ENCODE measurements around the gene DCPS. TPM values are rescaled to one million over a fixed set of nuclear protein-coding genes. Genes with fewer than 3 reads are reported as not detected.

Gene DCPS
- total RNA-seq, 1 donor from 2014 or later: 7.2 TPM

DNA sequence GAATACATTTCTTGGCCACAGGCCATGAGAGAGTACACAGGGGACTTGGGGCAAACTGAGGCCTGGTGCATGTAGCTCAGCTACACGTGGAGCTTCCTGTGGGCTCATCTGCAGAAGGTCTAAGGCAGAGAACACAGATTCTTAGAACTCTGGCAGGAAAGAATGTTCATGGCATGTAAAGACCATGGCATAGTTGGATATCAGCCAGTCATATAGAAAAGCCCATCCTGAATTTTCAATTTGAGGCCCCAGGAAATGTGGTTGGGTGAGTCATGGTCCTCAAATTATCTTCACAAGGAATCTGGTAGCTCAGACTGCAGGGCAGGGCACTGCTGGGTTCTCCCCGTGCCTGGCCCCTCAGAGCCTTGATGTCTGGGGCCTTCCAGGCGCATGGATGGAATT is 37.9 kb downstream of the DCPS start:
- TF ChIP-seq, protein P1, sequence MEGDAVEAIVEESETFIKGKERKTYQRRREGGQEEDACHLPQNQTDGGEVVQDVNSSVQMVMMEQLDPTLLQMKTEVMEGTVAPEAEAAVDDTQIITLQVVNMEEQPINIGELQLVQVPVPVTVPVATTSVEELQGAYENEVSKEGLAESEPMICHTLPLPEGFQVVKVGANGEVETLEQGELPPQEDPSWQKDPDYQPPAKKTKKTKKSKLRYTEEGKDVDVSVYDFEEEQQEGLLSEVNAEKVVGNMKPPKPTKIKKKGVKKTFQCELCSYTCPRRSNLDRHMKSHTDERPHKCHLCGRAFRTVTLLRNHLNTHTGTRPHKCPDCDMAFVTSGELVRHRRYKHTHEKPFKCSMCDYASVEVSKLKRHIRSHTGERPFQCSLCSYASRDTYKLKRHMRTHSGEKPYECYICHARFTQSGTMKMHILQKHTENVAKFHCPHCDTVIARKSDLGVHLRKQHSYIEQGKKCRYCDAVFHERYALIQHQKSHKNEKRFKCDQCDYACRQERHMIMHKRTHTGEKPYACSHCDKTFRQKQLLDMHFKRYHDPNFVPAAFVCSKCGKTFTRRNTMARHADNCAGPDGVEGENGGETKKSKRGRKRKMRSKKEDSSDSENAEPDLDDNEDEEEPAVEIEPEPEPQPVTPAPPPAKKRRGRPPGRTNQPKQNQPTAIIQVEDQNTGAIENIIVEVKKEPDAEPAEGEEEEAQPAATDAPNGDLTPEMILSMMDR (IDR thresholded peaks at IDR 0.05; ENCODE audit: partially characterized antibody, unreplicated experiment): no peak
- Mint-ChIP-seq H3K4me1 (ENCODE audit: low read depth, unreplicated experiment) (peaks cover 22% of the 10 kb centered on the region), H3K36me3 (ENCODE audit: unreplicated experiment) (peaks cover 4% of the 10 kb centered on the region)

DNA sequence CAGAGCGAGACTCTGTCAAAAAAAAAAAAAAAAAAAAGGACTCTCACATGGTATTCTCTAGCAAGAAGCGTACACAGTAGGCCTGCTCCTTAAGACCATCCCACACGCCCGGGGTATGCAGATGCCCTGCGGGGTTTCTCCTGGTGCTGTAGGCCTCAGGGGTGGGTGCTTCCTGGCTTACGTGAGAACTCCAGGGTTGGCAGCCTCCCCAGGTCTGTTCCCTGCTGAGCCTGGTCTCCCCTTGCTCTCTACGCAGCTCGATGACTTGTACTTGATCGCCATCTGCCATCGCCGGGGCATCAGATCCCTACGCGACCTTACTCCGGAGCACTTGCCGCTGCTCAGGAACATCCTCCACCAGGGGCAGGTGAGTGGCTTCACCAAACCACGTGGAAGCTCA is 39.2 kb downstream of the DCPS start:
- H3K4me1 Mint-ChIP-seq (ENCODE audit: low read depth, unreplicated experiment): peaks cover 17% of the 10 kb centered on the region
- H3K4me3 Mint-ChIP-seq (ENCODE audit: unreplicated experiment): no peak overlapping the region
- no peak overlapping the region for H3K27ac Mint-ChIP-seq (ENCODE audit: unreplicated experiment)

More for the DNA sequence above, 37.9 kb downstream of the DCPS start:
- H3K27ac Mint-ChIP-seq (ENCODE audit: unreplicated experiment): no peak overlapping the region
- H3K4me3 Mint-ChIP-seq (ENCODE audit: unreplicated experiment): no peak overlapping the region
- H3K27me3 Mint-ChIP-seq (ENCODE audit: unreplicated experiment): peaks cover 10% of the 10 kb centered on the region
- DNase-seq: no peak
- H3K9me3 Mint-ChIP-seq (ENCODE audit: unreplicated experiment): peaks cover 8% of the 10 kb centered on the region

DNA sequence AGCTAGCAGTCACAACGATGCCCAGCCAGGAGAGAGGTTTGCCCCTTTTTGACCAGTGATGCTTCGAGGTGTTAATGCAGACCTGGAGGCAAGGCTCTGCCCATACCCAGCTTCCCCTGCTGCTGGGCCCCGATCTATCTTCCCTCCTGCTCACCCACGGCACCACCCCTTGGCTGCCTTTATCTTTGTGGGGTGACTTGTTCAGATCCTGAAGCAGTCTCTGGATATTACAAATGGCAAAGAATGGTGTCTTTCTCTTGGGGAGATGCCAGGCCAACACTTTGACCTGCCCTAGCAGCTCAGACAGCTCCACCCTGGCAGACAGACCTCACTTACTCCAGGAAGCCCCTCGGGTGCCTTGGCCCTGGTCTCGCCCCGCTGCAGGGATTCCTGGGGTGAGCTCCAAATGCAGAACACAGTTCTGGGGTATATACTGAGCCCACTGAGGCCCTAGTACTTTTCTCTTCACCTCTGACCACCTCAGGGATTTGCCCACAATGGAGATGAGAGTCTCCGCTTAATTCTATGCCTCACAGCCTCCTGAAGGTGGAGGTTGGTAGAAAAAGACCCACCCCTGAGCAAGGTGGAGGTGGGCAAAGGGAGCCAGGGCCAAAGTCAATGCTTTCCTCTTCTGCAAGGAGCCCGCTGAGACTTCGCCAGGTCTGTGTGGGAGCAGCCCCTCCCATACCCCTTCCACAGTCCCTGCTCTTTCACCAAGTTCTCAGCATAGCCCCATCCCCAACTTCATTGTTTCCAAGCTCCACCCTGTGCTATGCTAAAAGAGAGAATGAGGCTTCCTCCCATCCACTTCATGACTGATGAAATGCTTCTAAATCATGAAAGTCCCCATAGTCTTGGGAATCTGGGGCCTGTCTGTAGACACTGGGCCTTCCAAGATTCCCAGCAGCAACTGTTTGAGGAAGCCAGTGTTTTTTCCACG is 40.6 kb downstream of the DCPS start:
- no peak overlapping the region for H3K27ac Mint-ChIP-seq (ENCODE audit: unreplicated experiment)
- H3K27me3 Mint-ChIP-seq (ENCODE audit: unreplicated experiment): peaks cover 5% of the 10 kb centered on the region
- peaks cover 8% of the 10 kb centered on the region for H3K9me3 Mint-ChIP-seq (ENCODE audit: unreplicated experiment)
- H3K4me1 Mint-ChIP-seq (ENCODE audit: low read depth, unreplicated experiment): peaks cover 15% of the 10 kb centered on the region
- TF ChIP-seq, protein P1 (IDR thresholded peaks at IDR 0.05; ENCODE audit: partially characterized antibody, unreplicated experiment): no peak
- no peak overlapping the region for H3K4me3 Mint-ChIP-seq (ENCODE audit: unreplicated experiment)
- no peak for DNase-seq
- H3K36me3 Mint-ChIP-seq (ENCODE audit: unreplicated experiment): peaks cover 4% of the 10 kb centered on the region

More for the DNA sequence above, 39.2 kb downstream of the DCPS start:
- Mint-ChIP-seq H3K27me3 (ENCODE audit: unreplicated experiment) (peaks cover 10% of the 10 kb centered on the region), H3K9me3 (ENCODE audit: unreplicated experiment) (peaks cover 8% of the 10 kb centered on the region), H3K36me3 (ENCODE audit: unreplicated experiment) (peaks cover 4% of the 10 kb centered on the region)
- TF ChIP-seq, protein P1 (IDR thresholded peaks at IDR 0.05; ENCODE audit: partially characterized antibody, unreplicated experiment): no peak
- DNase-seq: no peak

DNA sequence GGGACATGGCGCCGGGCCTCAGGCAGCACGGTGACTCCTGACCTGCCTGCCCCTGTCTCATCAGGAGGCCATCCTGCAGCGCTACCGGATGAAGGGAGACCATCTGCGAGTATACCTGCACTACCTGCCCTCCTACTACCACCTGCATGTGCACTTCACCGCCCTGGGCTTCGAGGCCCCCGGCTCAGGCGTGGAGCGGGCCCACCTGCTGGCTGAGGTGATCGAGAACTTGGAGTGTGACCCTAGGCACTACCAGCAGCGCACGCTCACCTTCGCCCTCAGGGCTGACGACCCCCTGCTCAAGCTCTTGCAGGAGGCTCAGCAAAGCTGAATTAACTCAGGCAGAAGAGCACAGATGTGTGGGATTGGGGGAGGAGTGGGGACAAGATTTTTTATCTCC is 41.4 kb downstream of the DCPS start:
- Mint-ChIP-seq H3K4me3 (ENCODE audit: unreplicated experiment) (no peak overlapping the region), H3K4me1 (ENCODE audit: low read depth, unreplicated experiment) (peaks cover 14% of the 10 kb centered on the region), H3K27ac (ENCODE audit: unreplicated experiment) (no peak overlapping the region), H3K9me3 (ENCODE audit: unreplicated experiment) (peaks cover 8% of the 10 kb centered on the region), H3K36me3 (ENCODE audit: unreplicated experiment) (peaks cover 4% of the 10 kb centered on the region), H3K27me3 (ENCODE audit: unreplicated experiment) (peaks cover 4% of the 10 kb centered on the region)
- TF ChIP-seq, protein P1 (IDR thresholded peaks at IDR 0.05; ENCODE audit: partially characterized antibody, unreplicated experiment): no peak
- no peak for DNase-seq

Measured in glutamatergic neuron (in vitro differentiated cells).